ENCODE data around the gene KCTD8. TPM values are rescaled to one million over a fixed set of nuclear protein-coding genes. Genes with fewer than 3 reads are reported as not detected.

KCTD8 gene
- total RNA-seq, 1 experiment from 2014 or later = not detected

DNA sequence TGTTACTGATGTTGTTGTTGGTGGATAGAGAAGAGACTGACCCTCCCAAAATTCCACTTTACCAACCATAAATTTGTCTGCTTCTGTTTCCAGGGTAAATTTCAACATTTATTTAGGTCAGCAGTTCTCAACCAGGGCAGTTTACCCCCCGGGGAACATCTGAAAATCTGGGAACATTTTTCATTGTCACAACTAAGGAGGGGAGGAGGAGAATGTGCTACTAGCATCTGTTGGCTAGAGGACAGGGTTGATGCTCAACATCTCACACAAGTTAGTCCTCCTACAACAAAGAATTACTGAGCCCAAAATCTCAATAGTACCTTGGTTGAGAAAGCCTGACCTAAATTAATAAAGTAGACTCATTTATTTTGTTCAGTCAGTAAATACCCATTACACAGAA, 25.7 kb downstream of the KCTD8 start:
- Histone ChIP-seq H3K36me3 (ENCODE audit: control insufficient read depth, insufficient read depth, low read length) (no peaks in the 10 kb centered on the region), H3K4me3 (ENCODE audit: low read depth in 2 of 2, low read length in 2 of 2) (no peak overlapping the region), H3K9me3 (ENCODE audit: control insufficient read depth, insufficient read depth, low read depth, low read length) (no peaks in the 10 kb centered on the region), H3K27ac (ENCODE audit: low read length) (no peak overlapping the region), H3K4me1 (ENCODE audit: control insufficient read depth, insufficient read depth, low read length) (no peaks in the 10 kb centered on the region), H3K27me3 (ENCODE audit: control insufficient read depth, insufficient read depth, low read length) (no peaks in the 10 kb centered on the region)
- CTCF ChIA-PET = no interaction called here
- ATAC-seq = no peak
- intact Hi-C loops (cut with micrococcal nuclease; ENCODE audit: unreplicated experiment) = loop anchor here (10.0 kb wide), 1 partner anchor 648 kb away; no protein-coding TSS in a partner anchor
- BruUV-seq (replicated peaks) = no TSS peak
- DNase-seq (ENCODE audit: low read depth, low spot score) = no peak
- POLR2A ChIA-PET = no interaction called here
- in situ Hi-C loops (cut with HindIII; ENCODE audit: low pct_unique_long_range_greater_than_20kb, low sequenced_read_pairs) = no loop called here
- TF ChIP-seq CTCF (IDR thresholded peaks at IDR 0.05) (no peak), TCF7L2 (IDR thresholded peaks at IDR 0.05; ENCODE audit: low read depth, low read length) (no peak), POLR2AphosphoS5 (IDR thresholded peaks at IDR 0.05; ENCODE audit: low read depth, low read length) (no peak), SIN3A (IDR thresholded peaks at IDR 0.05; ENCODE audit: borderline replicate concordance, insufficient read depth, low read depth, low read length) (no peak)
- TF ChIP-seq, protein P1, sequence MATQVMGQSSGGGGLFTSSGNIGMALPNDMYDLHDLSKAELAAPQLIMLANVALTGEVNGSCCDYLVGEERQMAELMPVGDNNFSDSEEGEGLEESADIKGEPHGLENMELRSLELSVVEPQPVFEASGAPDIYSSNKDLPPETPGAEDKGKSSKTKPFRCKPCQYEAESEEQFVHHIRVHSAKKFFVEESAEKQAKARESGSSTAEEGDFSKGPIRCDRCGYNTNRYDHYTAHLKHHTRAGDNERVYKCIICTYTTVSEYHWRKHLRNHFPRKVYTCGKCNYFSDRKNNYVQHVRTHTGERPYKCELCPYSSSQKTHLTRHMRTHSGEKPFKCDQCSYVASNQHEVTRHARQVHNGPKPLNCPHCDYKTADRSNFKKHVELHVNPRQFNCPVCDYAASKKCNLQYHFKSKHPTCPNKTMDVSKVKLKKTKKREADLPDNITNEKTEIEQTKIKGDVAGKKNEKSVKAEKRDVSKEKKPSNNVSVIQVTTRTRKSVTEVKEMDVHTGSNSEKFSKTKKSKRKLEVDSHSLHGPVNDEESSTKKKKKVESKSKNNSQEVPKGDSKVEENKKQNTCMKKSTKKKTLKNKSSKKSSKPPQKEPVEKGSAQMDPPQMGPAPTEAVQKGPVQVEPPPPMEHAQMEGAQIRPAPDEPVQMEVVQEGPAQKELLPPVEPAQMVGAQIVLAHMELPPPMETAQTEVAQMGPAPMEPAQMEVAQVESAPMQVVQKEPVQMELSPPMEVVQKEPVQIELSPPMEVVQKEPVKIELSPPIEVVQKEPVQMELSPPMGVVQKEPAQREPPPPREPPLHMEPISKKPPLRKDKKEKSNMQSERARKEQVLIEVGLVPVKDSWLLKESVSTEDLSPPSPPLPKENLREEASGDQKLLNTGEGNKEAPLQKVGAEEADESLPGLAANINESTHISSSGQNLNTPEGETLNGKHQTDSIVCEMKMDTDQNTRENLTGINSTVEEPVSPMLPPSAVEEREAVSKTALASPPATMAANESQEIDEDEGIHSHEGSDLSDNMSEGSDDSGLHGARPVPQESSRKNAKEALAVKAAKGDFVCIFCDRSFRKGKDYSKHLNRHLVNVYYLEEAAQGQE (IDR thresholded peaks at IDR 0.05; ENCODE audit: insufficient read depth in 1 of 2, low read depth in 2 of 2, low read length in 1 of 2) = no peak

GRCh38 chr4:44421330-44422065, 27.1 kb downstream of the KCTD8 start:
- Histone ChIP-seq H3K27ac (ENCODE audit: low read length) (no peak overlapping the region), H3K4me3 (ENCODE audit: low read depth in 2 of 2, low read length in 2 of 2) (no peak overlapping the region), H3K9me3 (ENCODE audit: control insufficient read depth, insufficient read depth, low read depth, low read length) (no peaks in the 10 kb centered on the region), H3K27me3 (ENCODE audit: control insufficient read depth, insufficient read depth, low read length) (no peaks in the 10 kb centered on the region), H3K36me3 (ENCODE audit: control insufficient read depth, insufficient read depth, low read length) (no peaks in the 10 kb centered on the region), H3K4me1 (ENCODE audit: control insufficient read depth, insufficient read depth, low read length) (no peaks in the 10 kb centered on the region)
- intact Hi-C loops (cut with micrococcal nuclease; ENCODE audit: unreplicated experiment) = loop anchor here (10.0 kb wide), 1 partner anchor 647 kb away; no protein-coding TSS in a partner anchor
- TF ChIP-seq TCF7L2 (IDR thresholded peaks at IDR 0.05; ENCODE audit: low read depth, low read length) = no peak
- TF ChIP-seq POLR2AphosphoS5 (IDR thresholded peaks at IDR 0.05; ENCODE audit: low read depth, low read length) = no peak
- no peak for TF ChIP-seq CTCF (IDR thresholded peaks at IDR 0.05)
- BruUV-seq (replicated peaks) = no TSS peak
- in situ Hi-C loops (cut with HindIII; ENCODE audit: low pct_unique_long_range_greater_than_20kb, low sequenced_read_pairs) = no loop called here
- ChIA-PET CTCF (no interaction called here), POLR2A (no interaction called here)
- DNase-seq (ENCODE audit: low read depth, low spot score) = no peak
- ATAC-seq = no peak
